HEK293T (cell line): ENCODE results near the gene FBXL7.

Experiments
- CTCF ChIA-PET: fragments of 350-600 bp; formaldehyde crosslinking; extraction: SDS; loops from one replicate; lab custom pipeline; 2021; ENCODE audit warnings: antibody characterized with exemption, inconsistent platforms; lab: Yijun Ruan, JAX
- POLR2A ChIA-PET: fragments of 350-600 bp; formaldehyde crosslinking; extraction: SDS; loops from one replicate; lab custom pipeline; 2020; ENCODE audit warnings: antibody characterized with exemption, inconsistent platforms; lab: Yijun Ruan, JAX
- DNase-seq: peaks from one replicate; pipeline ENCODE4 v3.0.0; 2012; ENCODE audit warnings: mixed read lengths; ENCODE audit errors: extremely low spot score
- ARNT ChIP-seq: fragments of 450-650 bp; IDR thresholded peaks from 2 replicates; pipeline ENCODE4 v1.6.1; 2017; ENCODE audit warnings: mild to moderate bottlenecking
- BHLHE40 ChIP-seq: fragments of 450-650 bp; IDR thresholded peaks from 2 replicates; pipeline ENCODE4 v1.6.1; 2016; ENCODE audit warnings: mild to moderate bottlenecking, moderate library complexity, borderline replicate concordance
- CTBP1 ChIP-seq: fragments of 450-650 bp; IDR thresholded peaks from 2 replicates; pipeline ENCODE4 v1.6.1; 2016; ENCODE audit warnings: borderline replicate concordance
- ELF4 ChIP-seq: fragments of 450-650 bp; IDR thresholded peaks from 2 replicates; pipeline ENCODE4 v1.6.1; 2017; ENCODE audit warnings: antibody characterized with exemption
- FOXA1 ChIP-seq: fragments of 450-650 bp; IDR thresholded peaks from 2 replicates; pipeline ENCODE4 v1.6.1; 2016; ENCODE audit warnings: mild to moderate bottlenecking
- FOXK2 ChIP-seq: fragments of 450-650 bp; IDR thresholded peaks from 2 replicates; pipeline ENCODE4 v1.6.1; 2016; ENCODE audit warnings: mild to moderate bottlenecking
- FOXM1 ChIP-seq: fragments of 450-650 bp; IDR thresholded peaks from 2 replicates; pipeline ENCODE4 v1.6.1; 2017; ENCODE audit warnings: mild to moderate bottlenecking, borderline replicate concordance
- HDGF ChIP-seq: fragments of 450-650 bp; IDR thresholded peaks from 2 replicates; pipeline ENCODE4 v1.6.1; 2017; ENCODE audit warnings: antibody characterized with exemption, borderline replicate concordance
- L3MBTL2 ChIP-seq: fragments of 450-650 bp; conservative IDR thresholded peaks from 2 replicates; pipeline ENCODE4 v1.6.1; 2016; ENCODE audit warnings: mild to moderate bottlenecking
- LEF1 ChIP-seq: fragments of 450-650 bp; IDR thresholded peaks from 2 replicates; pipeline ENCODE4 v1.6.1; 2017; ENCODE audit warnings: mild to moderate bottlenecking, borderline replicate concordance
- NFRKB ChIP-seq: fragments of 450-650 bp; IDR thresholded peaks from 2 replicates; pipeline ENCODE4 v1.6.1; 2016; ENCODE audit warnings: mild to moderate bottlenecking, moderate library complexity
- PKNOX1 ChIP-seq: fragments of 450-650 bp; IDR thresholded peaks from 2 replicates; pipeline ENCODE4 v1.6.1; 2016
- SP1 ChIP-seq: fragments of 450-650 bp; IDR thresholded peaks from 2 replicates; pipeline ENCODE4 v1.6.1; 2017
- SUZ12 ChIP-seq: fragments of 450-650 bp; IDR thresholded peaks from 2 replicates; pipeline ENCODE4 v1.6.1; 2016; ENCODE audit warnings: mild to moderate bottlenecking
- TARDBP ChIP-seq: fragments of 450-650 bp; IDR thresholded peaks from 2 replicates; pipeline ENCODE4 v1.6.1; 2016
- ZNF384 ChIP-seq: fragments of 450-650 bp; IDR thresholded peaks from 2 replicates; pipeline ENCODE4 v1.6.1; 2016

FBXL7 gene

GRCh38 chr5:15790446-15791018 is 290.6 kb downstream of the FBXL7 start:
- ChIA-PET CTCF (interaction anchor here (0.5 kb wide), 1 partner anchor 713 kb away, joined by 5 read pairs; no protein-coding TSS in a partner anchor), POLR2A (no interaction called here)
- TF ChIP-seq FOXA1 (no peak), NFRKB (no peak), PKNOX1 (no peak), BHLHE40 (no peak), HDGF (no peak), SUZ12 (no peak), SP1 (no peak), ARNT (no peak), FOXM1 (no peak), CTBP1 (no peak), LEF1 (no peak)
- DNase-seq: no peak

- no peak for DNase-seq
- ChIA-PET POLR2A (no interaction called here), CTCF (no interaction called here)
- TF ChIP-seq CTBP1: no peak
- TF ChIP-seq ELF4: no peak
- TF ChIP-seq LEF1: no peak
- TF ChIP-seq FOXK2: no peak
- no peak for TF ChIP-seq BHLHE40
- TF ChIP-seq FOXA1: no peak
- TF ChIP-seq SUZ12: no peak
Observed at GRCh38 chr5:15791274-15791673, 291.3 kb downstream of the FBXL7 start.

- CTCF ChIA-PET: no interaction called here
- POLR2A ChIA-PET: no interaction called here
- TF ChIP-seq BHLHE40 (no peak), CTBP1 (no peak), PKNOX1 (no peak), FOXM1 (no peak), SP1 (no peak), ARNT (no peak), ZNF384 (no peak), NFRKB (no peak), L3MBTL2 (no peak), FOXA1 (no peak), ELF4 (no peak), LEF1 (no peak), HDGF (no peak), SUZ12 (no peak), TARDBP (no peak)
- DNase-seq: no peak
Observed at GRCh38 chr5:15791859-15792258, 291.9 kb downstream of the FBXL7 start.

GRCh38 chr5:15794052-15794985 is 294.3 kb downstream of the FBXL7 start:
- ChIA-PET POLR2A (no interaction called here), CTCF (interaction anchor here (0.6 kb wide), 1 partner anchor 30 kb away, joined by 3 read pairs; no protein-coding TSS in a partner anchor)
- no peak for DNase-seq
- no peak for TF ChIP-seq CTBP1

GRCh38 chr5:15796096-15796495 is 296.1 kb downstream of the FBXL7 start:
- TF ChIP-seq BHLHE40 (no peak), CTBP1 (no peak), FOXA1 (no peak), LEF1 (no peak), SUZ12 (no peak), ZNF384 (no peak), ARNT (no peak), L3MBTL2 (no peak), HDGF (no peak), PKNOX1 (no peak), TARDBP (no peak)
- no peak for DNase-seq
- POLR2A ChIA-PET: no interaction called here
- CTCF ChIA-PET: no interaction called here

GRCh38 chr5:15796557-15796956 is 296.6 kb downstream of the FBXL7 start:
- no peak for TF ChIP-seq BHLHE40
- no peak for TF ChIP-seq CTBP1
- no peak for TF ChIP-seq FOXM1
- no peak for TF ChIP-seq ELF4
- no peak for TF ChIP-seq FOXK2
- TF ChIP-seq PKNOX1: no peak
- no peak for TF ChIP-seq SP1
- no peak for TF ChIP-seq ZNF384
- TF ChIP-seq SUZ12: no peak
- TF ChIP-seq NFRKB: no peak
- no peak for TF ChIP-seq TARDBP
- no peak for TF ChIP-seq FOXA1
- TF ChIP-seq ARNT: no peak
- no peak for TF ChIP-seq L3MBTL2
- no peak for TF ChIP-seq LEF1
- no peak for TF ChIP-seq HDGF
- POLR2A ChIA-PET: no interaction called here
- no peak for DNase-seq
- CTCF ChIA-PET: no interaction called here
